GM19328 (cell line): ENCODE data around the gene ST3GAL4.
"Not testable (repeated sequence)": the region's sequence is repeated elsewhere in the genome, so short reads cannot be mapped to it uniquely, and the experiment has no call there.

Experiments used
- ATAC-seq: cut with Tn5 transposase; IDR thresholded peaks from one replicate; pipeline ENCODE4 v1.9.1; 2021; ENCODE audit warnings: mild to moderate bottlenecking, moderate library complexity; ENCODE audit not compliant: unreplicated experiment

Gene ST3GAL4

GRCh38 chr11:126345759-126346585 is 9.5 kb upstream of the ST3GAL4 start:
- no peak for ATAC-seq

DNA sequence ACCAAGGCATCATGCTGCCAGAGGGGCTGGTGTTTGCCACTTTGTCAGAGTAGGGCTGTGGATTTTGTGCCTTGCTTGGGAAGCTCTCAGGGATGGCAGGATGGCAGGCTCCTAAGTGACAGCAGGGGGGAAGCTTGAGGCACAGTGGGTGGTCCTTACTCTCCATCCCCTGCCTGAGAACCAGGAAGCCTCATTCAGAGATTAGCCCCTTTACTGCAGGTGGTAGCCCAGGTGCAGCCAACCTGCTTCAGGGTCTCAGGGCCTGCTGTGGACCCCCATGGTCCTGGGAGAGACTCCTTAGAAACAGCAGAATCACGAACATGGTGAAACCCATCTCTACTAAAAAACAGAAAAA is 8.9 kb upstream of the ST3GAL4 start:
- ATAC-seq: no peak

- ATAC-seq: not testable (repeated sequence)
Measured at GRCh38 chr11:126346946-126347345, 8.5 kb upstream of the ST3GAL4 start.

- ATAC-seq: no peak
Measured at GRCh38 chr11:126347751-126348668, 7.5 kb upstream of the ST3GAL4 start.

DNA sequence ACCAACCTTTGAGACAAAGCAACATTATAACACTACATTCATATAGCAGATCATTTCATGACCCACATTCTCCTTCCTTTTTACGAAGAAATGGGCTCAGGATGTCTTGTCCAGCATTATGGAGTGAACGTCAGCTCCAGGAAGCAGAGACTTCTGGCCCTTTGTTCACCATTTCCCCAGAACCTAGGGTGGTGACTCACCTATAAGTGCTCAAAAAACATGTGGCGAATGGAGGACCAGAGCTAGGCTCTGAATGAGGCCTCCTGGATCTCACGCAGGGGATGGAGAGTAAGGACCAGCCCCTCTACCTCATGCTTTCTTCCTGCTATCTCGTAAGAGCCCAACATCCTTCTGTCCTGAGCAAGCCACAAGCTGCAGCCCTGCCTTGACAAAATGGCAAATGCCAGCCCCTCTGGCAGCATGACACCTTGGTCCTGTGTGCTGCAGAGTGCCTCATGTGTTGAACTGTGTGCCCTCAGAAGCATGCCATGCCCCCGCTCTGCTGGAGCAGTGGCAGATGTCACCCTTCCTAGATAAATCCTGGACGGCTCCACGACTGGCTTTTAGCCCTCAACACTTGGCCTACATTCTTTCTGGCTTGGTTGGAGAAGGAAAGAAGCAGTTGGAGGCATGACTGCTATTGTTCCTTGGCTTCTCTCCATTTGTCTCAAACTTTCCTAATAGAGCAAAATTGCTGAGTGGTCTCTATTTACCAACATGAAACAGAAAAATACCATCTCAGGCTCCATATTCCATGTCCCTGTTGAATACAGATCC is 6.5 kb upstream of the ST3GAL4 start:
- no peak for ATAC-seq

GRCh38 chr11:126350836-126351235 is 4.7 kb upstream of the ST3GAL4 start:
- ATAC-seq: no peak

DNA sequence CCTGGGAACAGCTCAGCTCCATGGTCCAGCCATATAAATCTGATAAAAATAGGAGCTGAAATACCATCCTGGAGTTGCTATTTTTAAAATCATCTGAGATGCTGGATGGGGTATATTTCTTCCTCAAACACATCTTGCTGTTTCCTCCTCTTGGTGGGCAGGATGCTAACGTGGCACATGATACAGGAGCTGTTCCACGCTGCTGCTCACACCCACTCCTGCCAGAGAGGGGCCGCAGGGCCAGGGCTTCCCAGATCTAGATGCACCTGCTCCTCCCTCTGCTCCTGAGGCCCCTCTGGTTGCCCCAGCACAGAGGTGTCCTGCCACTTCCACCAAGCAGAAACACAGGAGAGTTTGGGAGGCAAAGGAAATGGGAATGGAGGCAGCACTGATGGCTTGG is 3.3 kb upstream of the ST3GAL4 start:
- ATAC-seq: no peak

DNA sequence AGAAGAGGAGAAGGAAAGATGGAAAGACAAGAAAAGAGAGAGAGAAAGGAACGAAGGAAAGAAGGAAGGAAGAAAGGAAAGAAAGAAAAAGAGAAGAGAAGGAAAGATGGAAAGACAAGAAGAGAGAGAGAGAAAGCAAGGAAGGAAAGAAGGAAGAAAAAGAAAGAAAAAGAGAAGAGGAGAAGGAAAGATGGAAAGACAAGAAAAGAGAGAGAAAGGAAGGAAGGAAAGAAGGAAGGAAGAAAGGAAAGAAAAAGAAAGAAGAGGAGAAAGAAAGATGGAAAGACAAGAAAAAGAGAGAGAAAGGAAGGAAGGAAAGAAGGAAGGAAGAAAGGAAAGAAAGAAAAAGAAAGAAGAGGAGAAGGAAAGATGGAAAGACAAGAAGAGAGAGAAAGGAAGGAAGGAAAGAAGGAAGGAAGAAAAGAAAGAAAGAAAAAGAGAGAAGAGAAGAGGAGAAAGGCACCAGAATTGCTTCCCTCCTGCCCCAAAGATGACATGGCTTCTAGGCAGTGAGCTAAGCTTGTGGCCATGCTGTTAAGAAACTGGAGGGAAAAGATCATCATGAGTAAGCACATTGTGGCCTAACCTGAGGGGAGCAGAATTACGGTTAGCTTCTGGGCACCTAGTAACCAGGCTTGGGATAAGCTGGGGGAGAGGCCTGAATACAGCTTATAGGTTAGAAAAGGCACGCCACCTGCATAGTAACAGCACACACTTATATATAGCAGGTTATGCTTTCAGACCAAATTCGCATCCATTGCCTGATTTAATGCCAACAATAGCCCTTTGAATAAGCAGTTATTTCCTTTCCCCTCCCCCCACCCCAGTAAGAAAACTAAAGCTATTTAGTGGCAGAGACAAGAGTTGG is 2.3 kb upstream of the ST3GAL4 start:
- ATAC-seq: no peak

DNA sequence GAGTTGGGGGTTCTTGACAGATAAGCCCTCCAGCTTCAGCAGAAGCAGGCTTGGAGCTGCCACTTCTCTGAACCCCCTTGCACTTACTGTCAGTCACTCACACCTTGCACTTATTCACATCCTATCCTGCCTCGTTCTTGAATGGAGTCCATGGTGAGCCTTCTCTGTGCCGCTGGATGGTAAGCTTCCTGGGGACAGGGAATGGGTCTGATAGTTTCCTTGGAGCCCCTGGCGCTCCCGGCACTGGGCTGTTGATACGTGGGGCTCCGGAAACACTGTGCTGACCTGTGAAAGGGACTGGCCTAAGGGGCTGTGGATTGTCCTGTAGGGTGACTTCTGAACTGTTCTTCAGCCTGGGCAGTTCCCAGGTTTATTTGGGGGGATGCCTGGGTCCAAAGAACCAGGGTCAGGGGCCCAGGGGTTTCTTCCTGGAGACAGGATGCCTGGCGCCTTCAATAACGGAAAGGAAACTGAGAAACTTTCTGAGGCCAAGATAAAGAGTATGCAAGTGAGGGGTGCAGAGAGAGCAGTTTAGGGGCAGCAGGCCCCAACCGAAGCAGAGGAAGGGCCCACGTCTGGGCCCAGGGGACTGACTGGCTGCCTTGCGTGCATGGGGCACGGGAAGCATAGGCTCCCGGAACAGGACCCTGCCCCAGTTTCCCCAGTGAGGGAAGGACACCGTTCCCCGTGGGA is 709 bp upstream of the ST3GAL4 start:
- ATAC-seq: peak; percentile 30

DNA sequence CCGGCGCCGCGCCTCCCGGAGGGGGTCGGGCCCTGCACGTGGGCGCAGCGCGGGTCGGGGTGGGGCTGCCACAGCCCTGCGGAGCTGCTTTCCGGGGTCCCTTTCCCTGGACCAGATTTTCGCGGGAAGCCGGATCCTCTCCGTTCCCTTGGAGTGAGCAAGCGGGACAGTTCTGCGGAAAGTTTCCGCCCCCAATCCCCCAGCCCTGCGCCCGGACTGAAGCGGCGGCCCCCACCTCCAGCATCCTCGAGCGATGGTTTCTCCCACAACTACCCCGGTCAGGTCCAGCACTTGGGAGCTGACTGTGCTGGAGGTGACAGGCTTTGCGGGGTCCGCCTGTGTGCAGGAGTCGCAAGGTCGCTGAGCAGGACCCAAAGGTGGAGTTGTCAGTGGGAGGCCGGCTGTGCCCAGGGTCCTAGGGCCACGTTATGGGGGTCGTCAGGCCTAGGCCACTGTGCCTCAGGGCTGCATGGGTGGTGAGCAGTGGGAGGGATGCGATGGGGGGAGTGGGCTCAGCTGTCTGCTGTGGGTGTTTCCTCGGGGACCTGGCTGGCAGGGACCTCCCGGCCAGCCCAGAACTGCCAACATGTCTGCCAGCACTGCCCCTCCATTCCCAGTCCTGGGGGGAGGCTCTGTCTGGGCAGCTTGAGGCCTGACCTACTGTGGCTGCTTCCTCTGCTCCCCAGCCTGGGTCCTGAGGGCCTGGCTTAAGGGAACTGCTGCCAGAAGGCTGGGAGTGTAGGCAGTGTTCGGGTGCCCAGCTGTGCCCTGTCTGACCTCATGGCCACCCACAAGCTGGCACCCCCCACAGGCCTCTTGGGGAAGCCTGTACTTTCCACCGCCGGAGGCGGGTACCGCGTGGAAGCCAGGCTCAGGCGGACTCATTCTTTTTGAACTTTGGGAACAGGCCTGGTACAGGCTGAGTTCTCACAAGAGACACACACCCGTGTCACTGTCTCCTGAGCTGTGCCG is 726 bp downstream of the ST3GAL4 start:
- no peak for ATAC-seq

GRCh38 chr11:126357055-126357962 is 1.8 kb downstream of the ST3GAL4 start:
- ATAC-seq: no peak

DNA sequence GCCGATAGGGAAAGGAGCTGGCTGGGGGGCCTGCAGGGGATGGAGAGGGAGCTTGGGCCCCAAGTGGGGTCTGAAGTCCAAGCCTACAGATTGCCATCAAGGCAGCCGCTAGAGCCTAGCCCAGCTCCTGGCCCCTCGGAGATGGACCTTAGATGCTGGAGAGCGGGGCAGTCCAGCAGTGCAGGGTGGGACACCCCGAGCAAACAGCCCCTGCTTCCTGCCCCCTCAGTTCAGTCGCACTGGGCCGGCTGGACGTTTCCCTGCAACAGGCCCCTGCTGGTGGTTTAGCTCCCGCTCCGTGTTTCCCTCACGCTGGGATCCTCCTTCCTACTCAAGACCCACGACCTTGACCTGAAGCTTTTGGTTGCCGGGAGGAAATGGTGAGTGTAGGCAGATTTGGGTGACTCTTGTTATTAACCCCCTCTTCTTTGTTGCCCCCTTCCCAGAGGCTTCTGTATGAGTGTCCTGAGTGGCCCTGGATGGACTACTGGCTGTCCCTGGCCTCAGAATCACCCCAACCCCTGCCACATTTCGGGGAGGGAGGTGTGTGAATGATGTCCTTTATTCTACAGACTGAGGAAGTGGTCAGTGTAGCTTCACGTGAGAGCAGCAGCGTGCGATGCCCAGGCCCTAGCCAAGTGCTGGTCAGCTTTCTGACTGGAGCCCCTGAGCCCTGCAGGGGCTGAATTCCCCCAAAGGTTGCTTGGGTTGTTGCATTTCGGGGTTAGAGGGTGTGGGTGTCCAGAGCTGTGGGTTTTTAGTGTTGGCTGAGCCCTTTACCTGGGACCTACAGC is 2.7 kb downstream of the ST3GAL4 start:
- no peak for ATAC-seq

DNA sequence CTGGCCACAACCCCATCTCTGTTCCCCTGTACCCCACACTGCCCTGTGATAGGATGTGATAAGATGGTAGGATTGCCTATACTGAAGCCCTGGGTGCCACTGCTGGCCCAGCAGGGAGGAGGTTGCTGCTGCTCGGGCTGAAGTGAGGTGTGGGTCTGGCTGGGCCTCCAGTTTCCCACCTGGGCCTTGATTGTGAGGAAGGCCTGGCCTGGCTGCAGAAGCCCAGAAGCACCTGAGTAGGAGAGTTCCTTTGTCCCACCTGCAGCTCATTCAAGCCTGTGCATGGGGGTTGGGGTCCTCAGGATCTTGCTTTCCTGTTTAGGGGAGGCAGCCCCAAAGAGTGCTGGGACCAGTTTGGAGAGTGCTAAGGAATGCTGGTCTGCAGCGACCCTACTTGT is 3.3 kb downstream of the ST3GAL4 start:
- ATAC-seq: no peak

GRCh38 chr11:126359431-126360048 is 4.1 kb downstream of the ST3GAL4 start:
- ATAC-seq: no peak

DNA sequence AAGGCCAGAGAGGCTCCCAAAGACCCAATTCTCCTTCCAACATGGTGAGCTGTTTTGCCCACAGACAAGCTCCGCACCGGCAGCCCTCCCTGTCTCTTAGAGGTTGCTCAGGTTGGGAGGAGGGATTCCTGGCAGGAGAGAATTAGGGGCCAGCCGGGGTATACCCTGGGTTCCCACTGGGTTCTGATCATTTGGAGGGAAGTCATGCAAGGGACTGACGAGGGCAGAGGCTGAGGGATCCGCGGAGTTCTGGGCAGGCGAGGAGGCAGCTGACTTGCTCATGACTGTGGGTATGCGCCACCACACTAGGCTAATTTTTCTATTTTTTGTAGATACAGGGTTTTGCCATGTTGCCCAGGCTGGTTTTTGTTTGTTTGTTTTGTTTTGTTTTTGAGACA is 4.6 kb downstream of the ST3GAL4 start:
- no peak for ATAC-seq

- no peak for ATAC-seq
Measured at GRCh38 chr11:126361400-126361799, 5.9 kb downstream of the ST3GAL4 start.
